HepG2 (cell line): ENCODE measurements around the gene FAIM2. TPM values are rescaled to one million over a fixed set of nuclear protein-coding genes. Genes with fewer than 3 reads are reported as not detected.

Experiments
- ATAC-seq: fragments of 200-7000 bp; cut with Tn5 transposase; 3 replicates; pipeline ENCODE4 v1.9.1; 2020; ENCODE audit warnings: mild to moderate bottlenecking, moderate library complexity
- BruUV-seq: library from RNA; stranded (reverse); fragments of 400-500 nt; replicated peaks from 2 replicates; lab custom pipeline; 2021; lab: Mats Ljungman, UMichigan
- CTCF ChIA-PET: fragments of 300-600 bp; formaldehyde crosslinking; extraction: SDS; loops from one replicate; lab custom pipeline; 2021; ENCODE audit warnings: low total read pairs, inconsistent platforms, low intra/inter-chr PET ratio; lab: Yijun Ruan, JAX
- POLR2A ChIA-PET: fragments of 350-600 bp; sonication (Branson Sonifier 250); formaldehyde crosslinking; loops from one replicate; lab custom pipeline; 2020; ENCODE audit warnings: antibody characterized with exemption, inconsistent platforms; lab: Yijun Ruan, JAX
- DNase-seq: peaks from one replicate; pipeline ENCODE4 v3.0.0-alpha.2; 2015; ENCODE audit warnings: low spot score
- FAIRE-seq: peaks from 3 replicates; lab custom pipeline; 2011; peaks lifted over from hg19 to GRCh38; lab: Jason Lieb, UNC
- H2AFZ ChIP-seq: one replicate; pipeline ENCODE4 v1.6.1; 2011; ENCODE audit warnings: low read length, inconsistent platforms
- H3K27ac ChIP-seq: fragments of 300-600 bp; 3 replicates; pipeline ENCODE4 v1.8.0; 2011; ENCODE audit warnings: mixed run types, mild to moderate bottlenecking, mixed read lengths, low read length, inconsistent platforms; ENCODE audit not compliant: insufficient read depth; ENCODE audit errors: extremely low read length
- H3K27me3 ChIP-seq, 2 experiments: fragments of 200-600 bp in 1 of 2; 2 replicates in 1 of 2; 3 replicates in 1 of 2; pipeline versions ENCODE4 v1.6.0 to v1.8.0; 2011; ENCODE audit warnings: low read length in 2 of 2, mild to moderate bottlenecking in 2 of 2, moderate library complexity in 2 of 2, inconsistent platforms in 1 of 2; ENCODE audit not compliant: insufficient read depth in 2 of 2, control insufficient read depth in 1 of 2
- H3K36me3 ChIP-seq, 2 experiments: fragments of 200-600 bp in 1 of 2; replicated peaks in 1 of 2; 2 replicates in 1 of 2; 3 replicates in 1 of 2; pipeline versions ENCODE4 v1.5.1 to v1.8.0; 2011; ENCODE audit warnings: low read length in 2 of 2, inconsistent platforms in 1 of 2; ENCODE audit not compliant: insufficient read depth in 2 of 2, control insufficient read depth in 1 of 2
- H3K4me1 ChIP-seq: 2 replicates; pipeline ENCODE4 v1.5.1; 2012; ENCODE audit warnings: low read length, inconsistent platforms; ENCODE audit not compliant: insufficient read depth
- H3K4me2 ChIP-seq: 2 replicates; pipeline ENCODE4 v1.6.0; 2011; ENCODE audit warnings: low read depth, low read length, inconsistent platforms
- H3K4me3 ChIP-seq, 3 experiments: fragments of 200-600 bp in 1 of 3; sonication (generic), shearing (Covaris generic) in 1 of 3; replicated peaks in 1 of 3; 2 replicates each; pipeline ENCODE4 v1.5.1; 2011 to 2016; ENCODE audit warnings: low read length in 3 of 3, inconsistent platforms in 2 of 3, low read depth in 2 of 3, mild to moderate bottlenecking in 2 of 3, control low read depth in 1 of 3, mixed read lengths in 1 of 3; ENCODE audit not compliant: insufficient read depth in 1 of 3
- H3K79me2 ChIP-seq: one replicate; pipeline ENCODE4 v1.6.1; 2011; ENCODE audit warnings: low read length, inconsistent platforms; ENCODE audit not compliant: insufficient read depth
- H3K9ac ChIP-seq: 2 replicates; pipeline ENCODE4 v1.6.0; 2011; ENCODE audit warnings: mild to moderate bottlenecking, low read depth, low read length, inconsistent platforms; ENCODE audit not compliant: insufficient read depth
- H3K9me3 ChIP-seq: 2 replicates; pipeline ENCODE4 v1.5.1; 2012; ENCODE audit warnings: mild to moderate bottlenecking, low read length
- H4K20me1 ChIP-seq: 2 replicates; pipeline ENCODE4 v1.6.0; 2011; ENCODE audit warnings: inconsistent platforms, mild to moderate bottlenecking, low read length, moderate library complexity; ENCODE audit not compliant: insufficient read depth
- CC2D1A ChIP-seq: sonication (generic); formaldehyde crosslinking; IDR thresholded peaks from 2 replicates; pipeline ENCODE4 v1.8.1; 2023; ENCODE audit warnings: mild to moderate bottlenecking, missing genetic modification reagents
- CSRNP1 ChIP-seq: sonication (generic); formaldehyde crosslinking; IDR thresholded peaks from 2 replicates; pipeline ENCODE4 v1.8.1; 2023; ENCODE audit warnings: mild to moderate bottlenecking, missing genetic modification reagents
- GLMP ChIP-seq: sonication (generic); formaldehyde crosslinking; IDR thresholded peaks from 2 replicates; pipeline ENCODE4 v1.9.0; 2021; ENCODE audit warnings: missing genetic modification reagents, mild to moderate bottlenecking, borderline replicate concordance
- HMG20A ChIP-seq: IDR thresholded peaks from 2 replicates; pipeline ENCODE4 v1.6.1; 2016; ENCODE audit warnings: borderline replicate concordance
- NR0B2 ChIP-seq: sonication (generic); formaldehyde crosslinking; IDR thresholded peaks from 2 replicates; pipeline ENCODE4 v1.4.0; 2020; ENCODE audit warnings: mild to moderate bottlenecking, missing genetic modification reagents
- RFXAP ChIP-seq: sonication (generic); formaldehyde crosslinking; IDR thresholded peaks from 2 replicates; pipeline ENCODE4 v1.4.0; 2020; ENCODE audit warnings: missing genetic modification reagents, borderline replicate concordance
- SMAD3 ChIP-seq: sonication (generic); formaldehyde crosslinking; IDR thresholded peaks from 2 replicates; pipeline ENCODE4 v1.4.0; 2020; ENCODE audit warnings: missing genetic modification reagents
- ZNF224 ChIP-seq: sonication (generic); formaldehyde crosslinking; IDR thresholded peaks from 2 replicates; pipeline ENCODE4 v1.5.0; 2020; ENCODE audit warnings: mild to moderate bottlenecking, missing genetic modification reagents
- ZNF275 ChIP-seq: sonication (generic); formaldehyde crosslinking; IDR thresholded peaks from 2 replicates; pipeline ENCODE4 v1.8.0; 2022; ENCODE audit warnings: missing genetic modification reagents, mild to moderate bottlenecking, inconsistent platforms, borderline replicate concordance
- ZNF660 ChIP-seq: sonication (generic); formaldehyde crosslinking; IDR thresholded peaks from 2 replicates; pipeline ENCODE4 v1.5.1; 2020; ENCODE audit warnings: mild to moderate bottlenecking, low read depth, missing genetic modification reagents, borderline replicate concordance
- ZNF768 ChIP-seq: sonication (generic); formaldehyde crosslinking; IDR thresholded peaks from 2 replicates; pipeline ENCODE4 v1.4.0; 2020; ENCODE audit warnings: missing genetic modification reagents
- ZNF83 ChIP-seq: sonication (generic); formaldehyde crosslinking; IDR thresholded peaks from 2 replicates; pipeline ENCODE4 v1.4.0; 2020; ENCODE audit warnings: missing genetic modification reagents, mild to moderate bottlenecking, borderline replicate concordance
- ZUFSP ChIP-seq: sonication (generic); formaldehyde crosslinking; IDR thresholded peaks from 2 replicates; pipeline ENCODE4 v1.9.0; 2021; ENCODE audit warnings: missing genetic modification reagents, mild to moderate bottlenecking, borderline replicate concordance
- WGBS: methylation state at CpG from one replicate; pipeline ENCODE4 v1.1.6; 2017; ENCODE audit warnings: low lambda C conversion rate; 5-methylcytosine and 5-hydroxymethylcytosine counted together
- in situ Hi-C: cut with HindIII; loops from 2 replicates; pipeline ENCODE4 v1.10.0; 2017; ENCODE audit warnings: low pct_unique_long_range_greater_than_20kb; ENCODE audit not compliant: extremely low pct_ligation_motif_present
- intact Hi-C: fragments of 100-400 bp; cut with micrococcal nuclease; formaldehyde crosslinking; loops from one replicate; pipeline ENCODE4 v1.10.0; 2022; ENCODE audit not compliant: unreplicated experiment
- polyA plus RNA-seq, 8 experiments: library from polyadenylated mRNA; depleted of rRNA in 3 of 8; stranded (reverse) in 7 of 8; unstranded in 1 of 8; fragments of >200 nt; fragmentation: Illumina TruSeq in 4 of 8; extraction: Trizol in 4 of 8; gene quantifications; 2 replicates each; pipeline versions ENCODE4 v1.2.1 to v1.2.3, GENCODE V29; 2011 to 2016; ENCODE audit warnings: low read depth in 4 of 8, missing spikeins in 1 of 8, mixed read lengths in 1 of 8; ENCODE audit not compliant: insufficient read depth in 1 of 8
- total RNA-seq, 5 experiments: library from RNA; depleted of rRNA; stranded (reverse); fragments of >200 nt; fragmentation: Illumina TruSeq; extraction: Trizol; gene quantifications; 2 replicates each; pipeline ENCODE4 v1.2.3, GENCODE V29; 2016; ENCODE audit warnings: low read depth in 1 of 5

The FAIM2 gene
- total and polyA plus RNA-seq, 2 of the 13 experiments (the other 11 are each of a cell fraction or from before 2014, with no cell fraction given) = not detected

- H3K27me3 ChIP-seq = peaks cover 6 to 40% of the 10 kb centered on the region in 2 experiments
- H3K9ac ChIP-seq = no peak overlapping the region
- POLR2A ChIA-PET = no interaction called here
- no TSS peak for BruUV-seq
- H2AFZ ChIP-seq = no peak overlapping the region
- intact Hi-C loops (no loop called here), in situ Hi-C loops (no loop called here)
- CTCF ChIA-PET = no interaction called here
- ATAC-seq (no peak), FAIRE-seq (no peak), DNase-seq (no peak)
- 39% methylated on average over 4 of the region's 4 CpGs for WGBS
- H3K36me3 ChIP-seq = no peaks in the 10 kb centered on the region
- no peaks in the 10 kb centered on the region for H3K79me2 ChIP-seq
- no peak overlapping the region for H3K4me2 ChIP-seq
- TF ChIP-seq HMG20A (no peak), SMAD3 (CRISPR knock-in tag) (no peak), GLMP (CRISPR knock-in tag) (no peak), RFXAP (CRISPR knock-in tag) (no peak), CSRNP1 (CRISPR knock-in tag) (no peak), ZNF83 (CRISPR knock-in tag) (no peak), NR0B2 (no peak), ZUFSP (CRISPR knock-in tag) (no peak), CC2D1A (CRISPR knock-in tag) (no peak), ZNF660 (CRISPR knock-in tag) (no peak), ZNF275 (no peak), ZNF768 (CRISPR knock-in tag) (no peak), ZNF224 (CRISPR knock-in tag) (no peak)
- H4K20me1 ChIP-seq = no peaks in the 10 kb centered on the region
- no peak overlapping the region for H3K27ac ChIP-seq
- no peak overlapping the region for H3K4me3 ChIP-seq
- H3K4me1 ChIP-seq = no peaks in the 10 kb centered on the region
- H3K9me3 ChIP-seq = no peaks in the 10 kb centered on the region
Measured at GRCh38 chr12:49953151-49953550, 49.5 kb upstream of the FAIM2 start.
